Activated naive CD4-positive, alpha-beta T cell treated with anti-CD3 and anti-CD28 coated beads for 36 hours (primary cell): ENCODE measurements around the gene GPRIN3. TPM values are rescaled to one million over a fixed set of nuclear protein-coding genes. Genes with fewer than 3 reads are reported as not detected.

Source experiments
- CTCF ChIA-PET: fragments of 350-600 bp; sonication (Branson Sonifier 250); formaldehyde crosslinking; loops from one replicate; lab custom pipeline; 2021; ENCODE audit warnings: antibody characterized with exemption; lab: Charles Lee
- DNase-seq: peaks from one replicate; pipeline ENCODE4 v3.0.0-alpha.2; 2020
- H3K27ac Mint-ChIP-seq: one replicate; pipeline ENCODE4 v1.8.0; 2021; ENCODE audit warnings: mild to moderate bottlenecking, mixed read lengths
- H3K27me3 Mint-ChIP-seq: one replicate; pipeline ENCODE4 v1.8.0; 2021; ENCODE audit warnings: low read depth, mixed read lengths
- H3K36me3 Mint-ChIP-seq: one replicate; pipeline ENCODE4 v1.8.0; 2021; ENCODE audit warnings: low read depth, mixed read lengths
- H3K4me1 Mint-ChIP-seq: one replicate; pipeline ENCODE4 v1.8.0; 2021; ENCODE audit warnings: low read depth, mixed read lengths
- H3K4me3 Mint-ChIP-seq: one replicate; pipeline ENCODE4 v1.8.0; 2021; ENCODE audit warnings: mild to moderate bottlenecking, moderate library complexity, mixed read lengths
- H3K9me3 Mint-ChIP-seq: one replicate; pipeline ENCODE4 v1.8.0; 2021; ENCODE audit warnings: mixed read lengths
- intact Hi-C: fragments of 100-400 bp; cut with micrococcal nuclease; formaldehyde crosslinking; loops from one replicate; pipeline ENCODE4 v1.15.1; 2023
- total RNA-seq, 2 experiments: library from RNA; stranded (reverse); gene quantifications; one replicate each; pipeline ENCODE4 v1.2.3, GENCODE V29; 2021

GPRIN3 gene
- total RNA-seq, 2 experiments from 2014 or later: 8.6 to 8.8 TPM

DNA sequence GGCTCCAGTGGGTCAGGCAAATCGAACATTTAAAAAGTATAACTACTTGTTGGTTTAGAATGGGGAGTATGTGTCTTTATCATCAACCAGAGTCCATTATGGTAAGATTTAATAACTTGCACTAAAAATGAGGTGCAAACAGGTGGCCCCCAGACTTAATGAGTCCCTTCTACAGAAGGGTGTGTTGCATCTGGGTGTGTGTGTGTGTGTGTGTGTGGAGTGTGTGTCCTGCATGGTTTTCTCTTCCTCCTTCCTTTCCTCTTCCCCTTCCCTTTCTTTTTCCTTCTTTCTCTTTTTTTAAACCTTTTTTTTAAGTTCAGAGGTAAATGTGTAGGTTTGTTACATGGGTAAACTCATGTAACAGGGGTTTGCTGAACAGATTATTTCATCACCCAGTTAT is 53.7 kb downstream of the GPRIN3 start:
- no peak overlapping the region for H3K4me3 Mint-ChIP-seq
- intact Hi-C loops: loop anchor here (1.0 to 2.0 kb wide), 4 partner anchors 31 to 99 kb away; no protein-coding TSS in a partner anchor
- peaks cover 10% of the 10 kb centered on the region for H3K36me3 Mint-ChIP-seq
- no peak overlapping the region for H3K27ac Mint-ChIP-seq
- CTCF ChIA-PET: interaction anchor here (0.7 to 2.8 kb wide), 6 partner anchors 23 to 164 kb away, joined by 3 to 26 read pairs (median 8); no protein-coding TSS in a partner anchor
- no peak for DNase-seq
- H3K9me3 Mint-ChIP-seq: peaks cover 2% of the 10 kb centered on the region
- H3K4me1 Mint-ChIP-seq: peaks cover 50% of the 10 kb centered on the region
- H3K27me3 Mint-ChIP-seq: no peaks in the 10 kb centered on the region

DNA sequence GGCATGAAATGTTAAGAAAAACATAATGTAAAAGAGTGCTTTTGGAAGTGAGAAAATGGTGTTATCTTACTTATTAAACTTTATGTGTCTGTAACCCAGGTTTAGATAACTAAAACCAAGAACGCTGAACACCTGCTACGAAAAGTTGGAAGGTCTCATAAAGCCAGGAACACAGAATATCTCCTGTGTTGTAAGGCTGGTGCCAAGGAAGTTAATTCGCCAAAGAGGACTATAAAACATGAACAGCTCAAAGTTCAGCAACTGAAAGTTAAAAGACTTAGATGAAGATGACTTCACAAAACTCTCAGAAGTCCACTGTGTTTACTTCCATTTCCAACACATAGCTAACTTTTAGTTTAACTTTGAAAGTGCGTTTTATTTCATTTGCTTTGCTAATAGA is 54.3 kb downstream of the GPRIN3 start:
- Mint-ChIP-seq H3K4me3 (no peak overlapping the region), H3K27ac (no peak overlapping the region), H3K9me3 (peaks cover 2% of the 10 kb centered on the region), H3K36me3 (peaks cover 11% of the 10 kb centered on the region), H3K4me1 (peaks cover 46% of the 10 kb centered on the region), H3K27me3 (no peaks in the 10 kb centered on the region)
- CTCF ChIA-PET: interaction anchor here (1.2 to 2.8 kb wide), 3 partner anchors 27 to 164 kb away, joined by 3 to 26 read pairs (median 7); no protein-coding TSS in a partner anchor
- intact Hi-C loops: no loop called here
- no peak for DNase-seq

DNA sequence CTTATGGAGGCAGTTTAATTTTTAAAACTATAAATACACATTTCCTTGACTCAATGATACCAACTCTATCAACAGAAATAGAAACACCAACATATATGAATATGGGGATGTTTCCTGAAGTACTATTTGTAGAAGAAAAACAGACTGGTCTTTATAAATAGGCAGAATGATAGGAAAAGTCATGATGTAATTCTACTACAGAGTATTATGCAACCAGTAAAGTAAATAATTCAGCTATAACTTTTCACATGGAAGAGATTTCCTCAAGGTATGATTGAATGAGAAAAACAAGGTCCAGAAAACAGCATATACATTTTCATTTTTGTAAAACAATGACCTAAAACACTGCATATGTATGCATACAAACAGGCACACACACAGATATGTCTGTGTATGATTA is 56.2 kb downstream of the GPRIN3 start:
- Mint-ChIP-seq H3K27me3 (no peaks in the 10 kb centered on the region), H3K36me3 (peaks cover 19% of the 10 kb centered on the region), H3K4me3 (no peak overlapping the region), H3K9me3 (peaks cover 2% of the 10 kb centered on the region), H3K4me1 (peaks cover 29% of the 10 kb centered on the region), H3K27ac (no peak overlapping the region)
- CTCF ChIA-PET: interaction anchor here (1.1 to 1.4 kb wide), 2 partner anchors 8 to 88 kb away, joined by 3 to 5 read pairs; no protein-coding TSS in a partner anchor
- intact Hi-C loops: no loop called here
- DNase-seq: no peak

DNA sequence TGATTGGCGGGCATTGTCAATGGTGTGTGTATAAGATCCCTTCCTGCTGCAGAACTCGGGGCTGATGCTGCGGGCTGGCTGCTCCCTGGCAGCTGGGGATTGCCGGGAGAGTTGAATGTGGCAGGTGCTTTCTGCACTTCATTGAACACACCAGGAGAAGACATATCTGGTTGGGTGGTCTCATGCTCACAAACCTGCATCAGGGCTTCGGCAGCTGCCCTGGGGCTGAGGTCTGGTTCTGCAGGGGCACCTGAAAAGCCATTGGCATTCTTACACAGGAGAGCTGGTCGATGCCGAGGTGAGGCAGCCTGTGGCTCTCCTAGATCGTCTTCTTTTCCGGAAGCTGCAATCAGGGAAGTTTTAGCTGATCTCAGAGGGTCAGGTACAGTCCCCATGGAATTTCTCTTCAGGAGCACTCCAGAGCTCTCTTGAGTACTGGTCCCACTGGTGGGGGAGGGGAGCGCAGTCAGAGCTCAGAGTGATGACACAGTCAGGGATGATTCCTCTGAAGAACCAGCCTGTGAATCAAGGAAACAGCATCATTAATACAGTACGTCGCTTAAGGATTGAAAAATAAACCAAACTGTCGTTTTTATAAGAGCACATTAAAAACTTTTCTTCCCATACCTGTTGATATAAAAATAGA is 57.8 kb downstream of the GPRIN3 start:
- H3K4me1 Mint-ChIP-seq: peaks cover 18% of the 10 kb centered on the region
- intact Hi-C loops: no loop called here
- CTCF ChIA-PET: interaction anchor here (1.4 kb wide), 1 partner anchor 87 kb away, joined by 3 read pairs; no protein-coding TSS in a partner anchor
- DNase-seq: no peak
- H3K27ac Mint-ChIP-seq: no peak overlapping the region
- H3K9me3 Mint-ChIP-seq: peaks cover 2% of the 10 kb centered on the region
- no peak overlapping the region for H3K4me3 Mint-ChIP-seq
- peaks cover 22% of the 10 kb centered on the region for H3K36me3 Mint-ChIP-seq
- H3K27me3 Mint-ChIP-seq: no peaks in the 10 kb centered on the region

DNA sequence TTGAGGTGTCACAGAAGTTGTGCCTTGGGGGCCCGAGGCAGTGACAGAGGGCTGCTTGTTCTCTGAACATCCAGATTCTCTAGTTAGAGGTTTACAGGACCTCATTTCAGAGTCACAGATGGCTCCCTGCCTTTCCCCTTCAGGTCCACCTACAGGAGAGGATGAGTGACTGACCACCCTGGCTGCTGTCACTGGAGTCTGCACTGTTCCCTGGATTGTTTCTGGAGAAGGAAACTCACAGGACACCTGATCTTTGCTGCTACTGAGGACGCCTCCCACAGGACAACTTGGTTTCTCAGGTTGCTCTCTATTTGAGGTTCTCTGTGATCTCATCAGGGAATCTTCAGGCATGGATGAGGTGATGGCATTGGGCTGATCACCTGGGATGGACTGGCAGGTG is 58.3 kb downstream of the GPRIN3 start:
- CTCF ChIA-PET: interaction anchor here (1.4 kb wide), 1 partner anchor 12 kb away, joined by 3 read pairs; no protein-coding TSS in a partner anchor
- no peak for DNase-seq
- peaks cover 22% of the 10 kb centered on the region for H3K36me3 Mint-ChIP-seq
- no peak overlapping the region for H3K4me3 Mint-ChIP-seq
- H3K27ac Mint-ChIP-seq: no peak overlapping the region
- no peaks in the 10 kb centered on the region for H3K27me3 Mint-ChIP-seq
- peaks cover 18% of the 10 kb centered on the region for H3K4me1 Mint-ChIP-seq
- intact Hi-C loops: no loop called here
- H3K9me3 Mint-ChIP-seq: no peaks in the 10 kb centered on the region

DNA sequence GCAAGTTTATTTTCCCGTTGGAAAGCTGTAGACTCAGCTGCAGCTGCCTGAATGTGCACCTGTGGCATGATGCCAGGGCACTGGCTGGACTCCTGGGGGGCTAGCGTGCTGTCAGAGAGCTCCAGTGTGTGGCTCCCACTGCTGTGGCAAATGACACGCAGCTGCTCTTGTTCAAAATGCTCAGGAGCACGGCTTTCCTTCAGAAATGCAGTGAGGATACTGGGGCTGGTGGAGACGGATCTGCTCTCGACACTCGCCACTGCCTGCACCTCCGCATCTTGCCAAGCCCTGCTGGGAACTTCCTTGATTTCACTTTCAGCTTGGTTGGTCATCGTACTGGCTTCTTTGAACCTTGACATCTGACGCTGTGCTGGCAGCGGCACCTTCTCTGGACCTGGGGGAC is 58.7 kb downstream of the GPRIN3 start:
- Mint-ChIP-seq H3K27me3 (no peaks in the 10 kb centered on the region), H3K27ac (no peak overlapping the region), H3K9me3 (no peaks in the 10 kb centered on the region), H3K36me3 (peaks cover 22% of the 10 kb centered on the region), H3K4me3 (no peak overlapping the region), H3K4me1 (peaks cover 22% of the 10 kb centered on the region)
- CTCF ChIA-PET: interaction anchor here (0.6 to 1.4 kb wide), 2 partner anchors 12 to 122 kb away, joined by 3 read pairs; no protein-coding TSS in a partner anchor
- DNase-seq: no peak
- intact Hi-C loops: no loop called here

DNA sequence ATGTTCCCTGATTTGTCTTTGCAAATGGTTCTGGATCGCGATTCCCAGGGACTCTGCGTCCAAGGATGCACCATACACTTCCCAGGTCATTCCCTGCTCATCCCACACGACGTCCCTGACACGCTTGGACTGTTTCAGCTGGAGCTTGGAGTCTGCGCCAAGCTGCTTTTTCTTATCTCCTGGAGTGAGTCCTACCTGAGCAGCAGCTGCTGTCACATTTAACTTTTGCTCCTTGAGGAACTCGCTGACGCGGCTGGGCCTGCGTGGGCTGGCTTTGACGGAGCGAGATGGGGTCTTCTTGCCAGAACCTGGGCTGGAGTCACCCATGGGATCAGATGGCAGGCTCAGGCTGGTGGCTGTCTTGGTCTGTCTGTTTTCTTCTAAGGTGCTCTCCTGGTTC is 59.6 kb downstream of the GPRIN3 start:
- peaks cover 25% of the 10 kb centered on the region for H3K36me3 Mint-ChIP-seq
- intact Hi-C loops: no loop called here
- no peaks in the 10 kb centered on the region for H3K9me3 Mint-ChIP-seq
- H3K4me1 Mint-ChIP-seq: peaks cover 30% of the 10 kb centered on the region
- H3K4me3 Mint-ChIP-seq: no peak overlapping the region
- no peak overlapping the region for H3K27ac Mint-ChIP-seq
- DNase-seq: no peak
- no peaks in the 10 kb centered on the region for H3K27me3 Mint-ChIP-seq
- CTCF ChIA-PET: interaction anchor here (0.6 to 3.2 kb wide), 3 partner anchors 8 to 38 kb away, joined by 3 to 13 read pairs (median 3); no protein-coding TSS in a partner anchor

DNA sequence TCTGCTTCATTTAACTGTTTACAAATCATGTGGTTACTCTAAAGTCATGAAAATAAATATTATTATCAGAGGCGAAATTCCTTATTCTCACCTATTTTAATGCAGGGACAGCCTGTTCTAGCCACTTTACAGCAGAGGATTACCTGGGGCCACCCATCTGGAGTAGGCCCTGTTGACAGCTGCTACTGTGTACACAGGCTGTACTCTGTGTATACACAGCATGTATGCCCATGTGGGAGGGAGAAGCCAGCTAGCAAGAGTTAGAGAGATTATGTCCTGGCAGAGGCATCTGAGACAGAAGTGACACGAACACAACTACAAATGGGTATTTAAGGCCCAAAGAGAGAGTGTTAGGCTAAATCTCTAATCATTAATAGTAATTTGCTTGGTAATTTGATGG is 62.1 kb downstream of the GPRIN3 start:
- peaks cover 26% of the 10 kb centered on the region for H3K36me3 Mint-ChIP-seq
- CTCF ChIA-PET: interaction anchor here (3.2 kb wide), 1 partner anchor 10 kb away, joined by 13 read pairs; no protein-coding TSS in a partner anchor
- intact Hi-C loops: no loop called here
- H3K27me3 Mint-ChIP-seq: no peaks in the 10 kb centered on the region
- peaks cover 24% of the 10 kb centered on the region for H3K4me1 Mint-ChIP-seq
- H3K4me3 Mint-ChIP-seq: no peak overlapping the region
- H3K27ac Mint-ChIP-seq: no peak overlapping the region
- H3K9me3 Mint-ChIP-seq: no peaks in the 10 kb centered on the region
- DNase-seq: no peak

DNA sequence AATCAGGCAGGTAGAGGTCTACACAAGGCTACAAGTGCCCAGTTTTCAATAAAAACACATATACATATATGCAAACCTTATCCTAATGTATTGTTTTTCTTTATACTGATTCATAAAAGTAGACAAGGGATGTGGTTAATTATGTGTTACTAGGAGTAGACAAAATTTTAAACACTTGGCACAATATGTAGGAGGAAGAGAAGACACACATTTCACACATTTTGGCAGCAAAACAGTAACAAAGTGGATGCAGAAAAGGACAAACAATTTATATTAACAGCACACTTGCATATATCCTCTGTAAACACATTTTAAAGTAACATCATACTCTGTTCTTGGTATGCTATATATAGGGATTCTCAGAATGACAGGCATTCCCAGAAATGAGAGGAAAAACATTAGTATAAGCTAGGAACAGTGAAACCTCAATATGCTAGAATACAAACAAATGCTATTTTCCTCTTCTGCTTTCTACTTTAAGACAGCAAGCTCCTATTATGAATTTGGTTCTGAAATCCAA is 63.8 kb downstream of the GPRIN3 start:
- no peaks in the 10 kb centered on the region for H3K27me3 Mint-ChIP-seq
- no peak overlapping the region for H3K27ac Mint-ChIP-seq
- H3K4me3 Mint-ChIP-seq: no peak overlapping the region
- intact Hi-C loops: loop anchor here (2.0 kb wide), 1 partner anchor 51 kb away; no protein-coding TSS in a partner anchor
- no peak for DNase-seq
- CTCF ChIA-PET: interaction anchor here (0.7 kb wide), 1 partner anchor 17 kb away, joined by 4 read pairs; no protein-coding TSS in a partner anchor
- H3K9me3 Mint-ChIP-seq: no peaks in the 10 kb centered on the region
- peaks cover 24% of the 10 kb centered on the region for H3K4me1 Mint-ChIP-seq
- peaks cover 15% of the 10 kb centered on the region for H3K36me3 Mint-ChIP-seq

DNA sequence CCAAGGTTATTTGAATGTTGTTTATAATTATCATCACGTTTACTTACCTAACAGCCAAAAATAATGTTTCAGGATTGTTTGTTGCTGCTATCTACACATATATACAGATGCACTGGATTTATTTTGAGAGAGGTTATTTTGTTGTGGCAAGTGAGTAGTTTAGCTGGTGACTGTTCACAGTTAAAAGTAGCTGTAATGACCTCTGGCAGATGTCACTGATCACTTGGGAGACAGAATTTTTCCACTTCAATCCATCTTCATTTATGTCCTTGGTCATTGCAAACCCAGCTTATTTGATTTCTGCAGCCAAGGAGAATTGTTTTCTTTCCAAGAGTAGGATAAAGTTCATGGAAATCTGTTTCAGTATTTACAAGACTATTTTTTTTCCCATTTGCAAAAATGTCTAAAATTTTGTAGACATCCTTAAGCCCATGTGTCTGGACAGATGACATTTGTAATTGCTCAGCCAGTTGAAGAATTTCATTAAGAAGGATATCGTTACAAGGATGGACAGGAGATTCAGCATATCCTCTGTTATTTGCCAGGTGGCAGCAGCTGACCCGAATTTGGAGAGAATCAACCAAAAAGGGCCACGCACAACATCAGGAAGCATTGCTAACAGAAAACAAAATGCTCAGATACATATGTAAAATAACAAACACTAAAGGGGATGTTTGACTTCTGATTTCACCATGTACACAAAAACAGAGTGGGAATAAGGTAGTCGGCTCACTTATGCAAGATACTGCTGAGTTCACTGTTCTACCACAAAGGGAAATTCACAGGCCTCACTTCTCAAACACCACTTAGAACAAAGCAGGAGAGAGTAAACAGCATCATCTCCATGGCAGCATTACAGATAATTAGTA is 64.5 kb downstream of the GPRIN3 start:
- Mint-ChIP-seq H3K27ac (peak overlapping the region; percentile 24), H3K36me3 (peaks cover 14% of the 10 kb centered on the region), H3K4me3 (no peak overlapping the region), H3K27me3 (no peaks in the 10 kb centered on the region), H3K9me3 (no peaks in the 10 kb centered on the region), H3K4me1 (peaks cover 24% of the 10 kb centered on the region)
- intact Hi-C loops: loop anchor here (2.0 kb wide), 1 partner anchor 52 kb away; no protein-coding TSS in a partner anchor
- peak; percentile 12 for DNase-seq
- CTCF ChIA-PET: no interaction called here

DNA sequence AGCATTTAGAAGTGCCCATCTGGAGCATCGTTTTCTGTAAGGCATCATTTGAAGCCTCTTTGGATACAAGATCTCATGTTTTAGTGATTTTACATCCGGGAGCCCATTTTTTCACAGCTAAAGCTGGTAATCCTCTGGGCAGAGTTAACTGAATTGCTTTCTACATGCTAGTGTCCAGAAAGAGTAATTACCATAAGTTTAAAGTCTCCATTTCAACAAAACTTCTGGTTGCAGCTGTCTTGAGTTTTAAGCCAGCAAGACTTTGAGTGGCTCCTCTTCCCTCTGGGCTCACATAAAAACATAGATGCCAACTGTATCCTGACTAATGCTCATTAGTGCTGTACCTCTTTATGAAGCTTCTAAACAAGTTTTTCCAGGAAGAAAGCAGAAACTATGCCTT is 65.4 kb downstream of the GPRIN3 start:
- DNase-seq: no peak
- no peak overlapping the region for H3K27ac Mint-ChIP-seq
- no peaks in the 10 kb centered on the region for H3K27me3 Mint-ChIP-seq
- H3K4me1 Mint-ChIP-seq: peaks cover 22% of the 10 kb centered on the region
- CTCF ChIA-PET: interaction anchor here (1.4 kb wide), 1 partner anchor 16 kb away, joined by 6 read pairs; no protein-coding TSS in a partner anchor
- H3K4me3 Mint-ChIP-seq: no peak overlapping the region
- no peaks in the 10 kb centered on the region for H3K9me3 Mint-ChIP-seq
- intact Hi-C loops: loop anchor here (2.0 kb wide), 1 partner anchor 53 kb away; no protein-coding TSS in a partner anchor
- H3K36me3 Mint-ChIP-seq: peaks cover 7% of the 10 kb centered on the region

DNA sequence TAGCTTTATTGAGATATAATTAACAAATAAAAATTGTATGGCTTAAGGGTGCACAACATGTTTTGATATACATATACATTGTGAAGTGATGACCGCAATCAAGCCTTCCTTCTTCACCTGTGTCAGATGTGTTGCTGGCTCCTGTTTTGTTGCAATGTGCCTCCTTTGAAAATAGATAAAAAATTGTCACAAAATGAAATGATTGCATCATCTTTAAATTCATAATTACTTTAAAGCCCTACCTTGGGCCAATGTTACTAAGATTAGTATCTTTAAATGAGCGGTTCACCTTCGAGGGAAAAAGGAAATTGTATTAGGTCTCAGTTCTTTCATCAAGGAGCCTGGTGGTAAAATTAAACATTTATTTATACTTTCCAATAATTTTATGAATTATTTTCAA is 77.3 kb downstream of the GPRIN3 start:
- intact Hi-C loops: no loop called here
- Mint-ChIP-seq H3K27ac (no peak overlapping the region), H3K27me3 (no peaks in the 10 kb centered on the region), H3K4me1 (peaks cover 4% of the 10 kb centered on the region), H3K36me3 (no peaks in the 10 kb centered on the region), H3K9me3 (peaks cover 3% of the 10 kb centered on the region), H3K4me3 (no peak overlapping the region)
- no peak for DNase-seq
- CTCF ChIA-PET: no interaction called here
